ENCODE data around the gene KCNF1. TPM values are rescaled to one million over a fixed set of nuclear protein-coding genes. Genes with fewer than 3 reads are reported as not detected.
A peak's percentile ranks its signal among the peaks of the same experiment; 100 is the strongest.

KCNF1 gene
- total and polyA plus RNA-seq, 11 donors = 0.20 to 0.36 (median 0.23) TPM; not detected in 5

- intact Hi-C loops (cut with DNase I) = loop anchor here in 8 of 10 donors (5.0 to 10.0 kb wide), 5 partner anchors 75 to 213 kb away; no protein-coding TSS in a partner anchor
- Histone ChIP-seq H3K4me1 (peaks cover 0 to 16% (median 0%) of the 10 kb centered on the region in 12 donors), H3K4me3 (peak overlapping the region in 10 of 12 donors; percentile 34 to 54 (median 42)), H3K27me3 (peaks cover 6 to 50% (median 19%) of the 10 kb centered on the region in 9 donors), H3K27ac (no peak overlapping the region), H3K9me3 (no peaks in the 10 kb centered on the region), H3K36me3 (no peaks in the 10 kb centered on the region)
- WGBS, 4 donors = 4 to 7% (median 5%) methylated on average over 18 to 81 of the region's 81 CpGs
- no peak for TF ChIP-seq CTCF (IDR thresholded peaks at IDR 0.05)
- no peak for TF ChIP-seq POLR2A (IDR thresholded peaks at IDR 0.05)
- DNase-seq (no peak), ATAC-seq (no peak)
Measured at GRCh38 chr2:10912076-10912731, 470 bp downstream of the KCNF1 start.

GRCh38 chr2:10912796-10913455, 1.2 kb downstream of the KCNF1 start:
- TF ChIP-seq POLR2A (IDR thresholded peaks at IDR 0.05) (no peak), CTCF (IDR thresholded peaks at IDR 0.05) (no peak)
- DNase-seq (no peak), ATAC-seq (no peak)
- H3K27ac ChIP-seq = no peak overlapping the region
- no peak overlapping the region for H3K4me3 ChIP-seq
- 85 to 93% (median 88%) methylated on average over 35 to 58 of the region's 58 CpGs for WGBS, 4 donors
- intact Hi-C loops (cut with DNase I) = loop anchor here in 8 of 10 donors (5.0 to 10.0 kb wide), 5 partner anchors 76 to 212 kb away; no protein-coding TSS in a partner anchor
- no peaks in the 10 kb centered on the region for H3K9me3 ChIP-seq
- peaks cover 6 to 50% (median 19%) of the 10 kb centered on the region in 9 donors for H3K27me3 ChIP-seq
- H3K36me3 ChIP-seq = no peaks in the 10 kb centered on the region
- peaks cover 0 to 16% (median 0%) of the 10 kb centered on the region in 12 donors for H3K4me1 ChIP-seq

GRCh38 chr2:10913501-10914271, 2.0 kb downstream of the KCNF1 start:
- Histone ChIP-seq H3K4me3 (no peak overlapping the region), H3K27me3 (peaks cover 6 to 50% (median 19%) of the 10 kb centered on the region in 9 donors), H3K9me3 (no peaks in the 10 kb centered on the region), H3K27ac (no peak overlapping the region), H3K36me3 (no peaks in the 10 kb centered on the region), H3K4me1 (peaks cover 0 to 18% (median 0%) of the 10 kb centered on the region in 12 donors)
- 77 to 80% (median 79%) methylated on average over 35 to 38 of the region's 38 CpGs for WGBS, 4 donors
- TF ChIP-seq CTCF (IDR thresholded peaks at IDR 0.05) = no peak
- TF ChIP-seq POLR2A (IDR thresholded peaks at IDR 0.05) = no peak
- intact Hi-C loops (cut with DNase I) = loop anchor here in 8 of 10 donors (5.0 to 10.0 kb wide), 5 partner anchors 76 to 211 kb away; no protein-coding TSS in a partner anchor
- peak in 1 of 5 donors; percentile 46 for DNase-seq
- ATAC-seq = peak in 2 of 4 donors; percentile 9 to 12
